ENCODE measurements around the gene MRFAP1.

- TF ChIP-seq CTCF (IDR thresholded peaks at IDR 0.05) (no peak), EZH2 (IDR thresholded peaks at IDR 0.05; ENCODE audit: borderline replicate concordance, insufficient read depth, low read depth, low read length, poor library complexity, severe bottlenecking) (no peak)
These were observed 38.2 kb upstream of the MRFAP1 start for GRCh38 chr4:6602289-6602688.

Data from B cell (primary cell).